C4-2B (cell line): ENCODE data around the gene CENPP.
A peak's percentile ranks its signal among the peaks of the same experiment; 100 is the strongest.

Experiments used
- H3K27ac ChIP-seq: fragments of 450-650 bp; 2 replicates; pipeline ENCODE4 v1.5.1; 2017
- ZFX ChIP-seq: fragments of 450-650 bp; IDR thresholded peaks from 2 replicates; pipeline ENCODE4 v1.6.1; 2017
- TF ChIP-seq, protein P1 (sequence below): fragments of 450-650 bp; conservative IDR thresholded peaks from 2 replicates; pipeline ENCODE4 v1.5.1; 2017; ENCODE audit warnings: mild to moderate bottlenecking

The CENPP gene

DNA sequence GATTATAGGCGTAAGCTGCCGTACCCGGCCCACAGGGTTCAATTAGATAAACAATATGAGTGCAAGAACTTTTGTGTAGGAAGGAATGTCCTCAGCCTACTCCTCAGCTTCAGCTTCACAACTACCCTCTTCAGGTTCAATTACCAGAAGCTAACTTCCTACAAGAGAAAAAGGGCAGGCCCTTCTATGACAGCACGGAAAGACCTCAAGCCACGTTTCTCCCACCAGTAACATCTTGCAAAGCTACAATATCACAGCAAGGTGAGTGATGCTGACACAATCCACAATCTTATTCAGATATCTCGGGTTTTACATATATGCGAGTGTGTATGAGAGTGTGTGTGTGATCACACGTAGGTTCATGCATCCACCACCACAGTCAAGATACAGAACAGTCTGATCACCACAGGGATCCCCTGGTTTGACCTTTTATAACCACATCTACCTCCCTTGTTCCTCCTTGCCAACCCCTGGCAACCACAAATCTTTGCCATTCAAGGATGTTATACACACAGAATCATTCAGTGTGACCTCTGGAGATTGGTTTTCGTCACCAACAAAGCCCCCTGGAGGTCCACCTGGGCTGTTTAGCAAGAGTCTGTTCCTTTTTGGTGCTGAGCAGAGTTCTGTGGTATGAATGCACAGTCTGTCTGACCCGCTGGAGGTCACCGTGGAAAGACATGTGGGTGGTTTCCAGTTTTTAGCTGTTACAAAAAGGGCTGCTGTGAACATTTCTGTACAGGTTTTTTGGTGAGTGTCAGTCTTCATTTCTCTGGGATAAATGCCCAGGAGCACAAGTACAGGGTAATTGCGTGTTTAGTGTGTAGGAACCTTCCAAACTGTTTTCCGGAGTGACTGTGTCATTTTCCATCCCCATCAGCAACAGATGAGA, 305.9 kb downstream of the CENPP start:
- TF ChIP-seq, protein P1, sequence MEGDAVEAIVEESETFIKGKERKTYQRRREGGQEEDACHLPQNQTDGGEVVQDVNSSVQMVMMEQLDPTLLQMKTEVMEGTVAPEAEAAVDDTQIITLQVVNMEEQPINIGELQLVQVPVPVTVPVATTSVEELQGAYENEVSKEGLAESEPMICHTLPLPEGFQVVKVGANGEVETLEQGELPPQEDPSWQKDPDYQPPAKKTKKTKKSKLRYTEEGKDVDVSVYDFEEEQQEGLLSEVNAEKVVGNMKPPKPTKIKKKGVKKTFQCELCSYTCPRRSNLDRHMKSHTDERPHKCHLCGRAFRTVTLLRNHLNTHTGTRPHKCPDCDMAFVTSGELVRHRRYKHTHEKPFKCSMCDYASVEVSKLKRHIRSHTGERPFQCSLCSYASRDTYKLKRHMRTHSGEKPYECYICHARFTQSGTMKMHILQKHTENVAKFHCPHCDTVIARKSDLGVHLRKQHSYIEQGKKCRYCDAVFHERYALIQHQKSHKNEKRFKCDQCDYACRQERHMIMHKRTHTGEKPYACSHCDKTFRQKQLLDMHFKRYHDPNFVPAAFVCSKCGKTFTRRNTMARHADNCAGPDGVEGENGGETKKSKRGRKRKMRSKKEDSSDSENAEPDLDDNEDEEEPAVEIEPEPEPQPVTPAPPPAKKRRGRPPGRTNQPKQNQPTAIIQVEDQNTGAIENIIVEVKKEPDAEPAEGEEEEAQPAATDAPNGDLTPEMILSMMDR, result no peak
- TF ChIP-seq ZFX, result no peak
- H3K27ac ChIP-seq, result no peak overlapping the region

DNA sequence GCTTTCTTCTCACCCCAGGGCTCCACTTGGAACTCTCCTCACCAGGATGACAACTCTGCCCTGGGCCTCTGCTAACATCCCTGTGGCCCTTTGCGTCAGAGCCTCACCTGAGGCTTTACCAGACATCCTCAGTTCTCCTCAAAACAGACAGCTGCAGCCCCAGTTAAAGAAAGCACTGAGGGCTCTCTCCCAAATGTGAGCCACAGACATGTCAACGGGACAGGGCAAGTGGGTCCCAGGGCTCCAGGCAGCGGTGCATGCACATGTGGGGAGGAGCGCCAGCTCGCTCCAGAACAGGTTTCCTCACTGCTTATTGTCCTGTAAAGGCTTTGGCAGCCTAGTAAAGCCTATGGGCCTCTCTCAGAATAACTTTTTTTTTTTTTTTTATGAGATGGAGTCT, 306.9 kb downstream of the CENPP start:
- no peak overlapping the region for H3K27ac ChIP-seq
- TF ChIP-seq, protein P1, result no peak
- no peak for TF ChIP-seq ZFX

DNA sequence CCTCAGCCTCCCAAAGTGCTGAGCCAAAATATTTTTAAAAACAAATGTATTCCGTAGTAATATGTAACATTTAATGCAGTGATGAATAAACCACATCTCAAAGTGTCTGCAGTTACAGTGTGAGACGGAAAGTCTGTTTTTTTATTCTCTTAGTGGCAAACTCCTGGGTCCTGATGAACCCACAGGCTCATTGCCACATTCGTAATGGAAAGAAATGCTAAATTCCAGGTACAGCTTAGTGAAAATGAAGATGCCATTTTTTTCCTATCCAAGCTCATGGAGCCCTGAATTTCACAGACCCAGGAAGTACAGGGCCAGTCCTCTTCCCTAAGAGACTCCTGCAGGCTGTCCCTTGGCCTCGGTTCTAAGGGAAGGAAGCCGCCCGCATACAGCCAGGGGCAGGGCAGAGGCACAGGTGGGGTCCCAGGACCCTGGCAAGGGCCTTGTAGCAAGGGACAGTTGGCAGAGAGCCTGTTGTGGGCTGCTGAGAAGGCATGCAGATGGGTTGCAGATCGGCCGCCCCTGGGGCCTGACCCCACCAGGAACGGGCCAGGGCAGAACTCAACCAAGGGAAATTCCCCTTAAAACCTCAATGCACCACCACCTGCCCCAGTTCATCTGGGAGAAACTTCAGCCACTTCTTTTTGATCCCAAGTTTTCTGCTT, 308.0 kb downstream of the CENPP start:
- TF ChIP-seq, protein P1, result no peak
- no peak for TF ChIP-seq ZFX
- no peak overlapping the region for H3K27ac ChIP-seq

DNA sequence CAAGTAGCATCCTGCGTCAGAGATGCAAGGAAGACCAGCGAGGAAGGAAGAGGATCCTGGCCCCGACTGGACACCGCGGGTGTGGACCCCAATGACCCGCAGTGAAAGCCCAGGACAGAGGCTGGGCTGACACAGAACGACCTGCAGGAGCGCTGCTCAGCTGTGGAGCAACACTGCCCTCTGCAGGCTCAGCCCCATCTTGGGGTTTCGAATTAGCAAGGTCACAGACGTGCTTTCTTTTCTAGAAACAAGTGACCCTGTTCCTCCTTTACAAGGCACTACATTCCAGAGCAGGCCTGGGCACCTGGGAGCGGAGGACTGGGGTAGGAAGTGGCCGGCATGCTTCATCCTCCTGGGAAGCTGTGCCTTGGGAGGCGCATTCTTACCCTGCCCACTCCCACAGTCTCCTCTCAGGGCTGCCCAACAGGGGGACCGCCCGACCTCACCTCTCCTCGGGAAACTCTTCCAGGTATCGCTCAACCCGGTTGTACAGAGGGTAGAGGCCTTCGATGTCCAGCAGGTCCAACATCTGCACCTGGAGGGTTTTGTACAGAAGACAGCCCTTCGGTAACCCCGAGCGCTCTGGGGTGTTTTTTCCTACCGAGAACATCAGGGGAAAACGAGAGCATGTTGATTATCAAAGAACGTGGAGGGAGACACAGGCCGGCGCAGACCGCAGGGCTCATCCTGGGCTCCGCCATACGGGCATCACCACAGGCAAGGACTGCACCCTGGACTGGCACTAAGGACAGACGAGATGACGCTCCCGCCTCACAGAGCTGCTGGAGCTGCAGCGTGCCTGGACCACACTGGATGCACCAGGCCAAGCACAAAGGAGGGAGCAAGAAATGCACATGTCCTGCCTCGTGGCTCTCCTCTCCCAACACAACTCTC, 309.2 kb downstream of the CENPP start:
- no peak overlapping the region for H3K27ac ChIP-seq

DNA sequence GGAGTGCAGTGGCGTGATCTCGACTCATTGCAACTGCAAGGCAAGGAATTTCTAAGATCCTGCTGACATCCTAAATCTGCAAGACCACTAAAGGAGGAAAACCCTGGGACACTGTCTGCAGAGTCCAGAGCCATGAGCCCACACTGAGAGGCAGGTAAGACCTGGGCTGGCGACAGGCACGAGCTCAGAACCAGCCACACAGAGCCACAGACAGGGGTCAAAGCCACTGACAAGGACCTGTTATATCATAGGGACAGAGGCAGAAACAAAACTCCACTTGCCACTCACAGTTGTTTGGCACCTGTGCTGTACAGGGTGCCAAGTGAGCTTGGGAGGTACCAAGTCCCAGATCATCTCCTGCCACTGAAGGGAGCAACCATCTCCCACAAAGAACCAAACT, 310.0 kb downstream of the CENPP start:
- H3K27ac ChIP-seq, result no peak overlapping the region
- TF ChIP-seq, protein P1, result no peak
- TF ChIP-seq ZFX, result no peak

More for the DNA sequence above, 309.2 kb downstream of the CENPP start:
- TF ChIP-seq ZFX, result no peak
- TF ChIP-seq, protein P1, result peak; percentile 97

DNA sequence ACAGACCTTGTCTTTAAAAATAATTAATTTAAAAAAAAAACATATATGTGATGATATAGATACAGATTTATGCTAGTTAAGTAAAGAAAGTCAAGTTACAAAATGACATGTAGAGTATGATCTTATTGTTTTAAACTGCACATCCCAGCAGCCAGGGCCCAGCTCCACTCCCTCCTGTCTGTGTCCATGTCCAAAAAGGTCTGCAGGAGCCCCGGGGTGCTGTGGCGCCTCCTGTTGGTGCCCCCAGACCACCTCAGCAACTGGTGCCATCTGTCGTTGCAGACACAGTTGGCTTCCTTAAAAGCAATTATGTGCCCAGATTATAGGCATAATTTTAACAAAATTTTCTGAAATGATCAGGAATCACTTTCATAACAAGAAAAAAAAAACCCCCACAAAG, 310.9 kb downstream of the CENPP start:
- no peak for TF ChIP-seq ZFX
- no peak overlapping the region for H3K27ac ChIP-seq

DNA sequence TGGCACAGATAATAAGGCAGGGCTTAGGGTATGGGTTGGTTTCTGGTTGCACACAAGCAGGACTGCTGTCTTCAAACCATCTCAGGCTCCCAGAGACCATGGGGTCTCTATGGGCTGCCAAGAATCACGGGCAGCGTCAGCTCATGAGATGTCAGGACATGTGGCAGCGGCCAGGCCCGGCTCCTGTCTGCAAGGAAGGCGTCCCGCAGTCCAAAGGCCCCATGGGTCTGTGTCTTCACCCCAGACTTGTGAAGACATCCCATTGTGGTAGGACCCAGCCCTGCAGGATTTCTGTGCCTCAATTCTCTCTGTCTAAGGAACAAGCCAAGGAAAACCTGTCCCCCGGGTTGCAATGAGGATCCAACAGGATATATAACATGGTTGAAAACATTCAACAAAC, 311.6 kb downstream of the CENPP start:
- no peak for TF ChIP-seq ZFX
- TF ChIP-seq, protein P1, result no peak
- no peak overlapping the region for H3K27ac ChIP-seq
